Choroid plexus epithelial cell (primary cell): Measurements from ENCODE around the gene MAP9.

Source experiments
- DNase-seq: peaks from one replicate; pipeline ENCODE4 v3.0.0-alpha.2; 2010; ENCODE audit warnings: low read depth
- H3K4me3 ChIP-seq: 2 replicates; pipeline ENCODE4 v1.5.1; 2011; ENCODE audit warnings: low read depth, mild to moderate bottlenecking, control low read depth, low read length, moderate library complexity
- CTCF ChIP-seq: conservative IDR thresholded peaks from 2 replicates; pipeline ENCODE4 v1.5.1; 2011; ENCODE audit warnings: low read depth, mild to moderate bottlenecking, control low read depth, inconsistent platforms, low read length, moderate library complexity

MAP9 gene

GRCh38 chr4:155353923-155354540 lies 22.7 kb downstream of the MAP9 start:
- peak; percentile 84 for DNase-seq
- peak; percentile 91 for TF ChIP-seq CTCF

GRCh38 chr4:155342142-155342541 lies 34.6 kb downstream of the MAP9 start:
- no peak overlapping the region for H3K4me3 ChIP-seq
- TF ChIP-seq CTCF, result no peak
- peak; percentile 48 for DNase-seq

More at GRCh38 chr4:155353923-155354540, 22.7 kb downstream of the MAP9 start:
- H3K4me3 ChIP-seq, result no peak overlapping the region

DNA sequence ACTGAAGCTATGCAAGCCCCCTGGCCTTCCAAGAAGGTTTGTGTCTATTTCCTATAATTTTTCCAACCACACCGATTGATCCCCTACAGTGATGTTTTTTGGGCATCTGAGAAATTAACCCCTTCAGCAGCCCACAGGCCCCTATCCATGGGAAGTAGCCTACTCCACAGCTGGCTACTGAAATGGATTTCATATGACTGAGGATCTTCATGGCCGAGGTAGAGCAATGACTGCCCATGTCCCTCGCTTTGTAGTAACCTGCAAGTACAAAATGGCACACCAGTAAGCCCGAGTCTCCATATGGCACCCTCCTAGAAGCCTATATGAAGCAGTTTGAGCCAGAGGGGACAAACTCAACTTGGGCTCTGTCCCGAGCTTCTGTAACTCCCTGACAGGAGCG lies 36.8 kb downstream of the MAP9 start:
- no peak for DNase-seq
- H3K4me3 ChIP-seq, result no peak overlapping the region
- TF ChIP-seq CTCF, result no peak

GRCh38 chr4:155339588-155339987 lies 37.2 kb downstream of the MAP9 start:
- DNase-seq, result no peak
- H3K4me3 ChIP-seq, result no peak overlapping the region
- no peak for TF ChIP-seq CTCF

DNA sequence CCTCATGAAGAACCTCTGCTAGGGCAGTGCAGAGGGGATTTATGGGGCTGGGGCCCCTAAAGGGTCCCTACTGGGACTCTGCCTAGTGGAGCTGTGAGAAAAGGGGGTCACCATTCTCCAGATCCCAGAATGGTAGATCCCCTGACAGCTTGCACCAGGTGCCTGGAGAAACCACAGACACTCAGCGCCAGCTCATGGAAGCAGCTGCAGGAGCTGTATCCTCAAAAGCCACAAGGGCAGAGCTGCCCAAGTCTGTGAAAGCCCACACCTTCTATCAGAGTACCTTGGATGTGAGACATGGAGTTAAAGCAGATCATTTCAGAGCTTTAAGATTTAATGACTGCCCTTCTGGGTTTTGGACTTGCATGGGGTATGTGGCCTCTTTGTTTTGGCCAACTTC lies 38.6 kb downstream of the MAP9 start:
- no peak for TF ChIP-seq CTCF
- no peak overlapping the region for H3K4me3 ChIP-seq
- no peak for DNase-seq

GRCh38 chr4:155336242-155336641 lies 40.5 kb downstream of the MAP9 start:
- no peak for DNase-seq
- H3K4me3 ChIP-seq, result no peak overlapping the region
- TF ChIP-seq CTCF, result no peak

DNA sequence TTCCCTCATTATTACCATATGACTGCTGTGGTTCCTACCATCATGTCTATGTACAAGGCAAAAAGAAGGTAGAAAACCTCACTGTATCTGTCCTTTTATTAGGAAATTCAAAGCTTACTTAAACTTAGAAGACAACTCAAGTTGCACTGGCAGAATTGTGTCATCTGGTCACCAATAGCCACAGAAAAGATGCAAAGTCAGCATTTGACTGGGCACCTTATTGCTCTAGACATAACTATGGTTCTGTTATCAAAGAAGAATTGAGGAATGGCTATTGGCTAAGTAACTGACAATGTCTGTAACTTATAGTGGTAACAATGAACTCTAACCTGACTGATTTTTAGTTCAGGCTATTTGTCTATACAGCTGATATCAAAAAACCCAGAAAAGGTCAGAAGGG lies 45.3 kb downstream of the MAP9 start:
- no peak for TF ChIP-seq CTCF
- no peak overlapping the region for H3K4me3 ChIP-seq
- DNase-seq, result no peak
